Eye (tissue), 1 donor: ENCODE data around the gene PRSS33.

Experiments
- DNase-seq: peaks from one replicate; pipeline ENCODE4 v3.0.0-alpha.2; 2015

Gene PRSS33

GRCh38 chr16:2820836-2821486, 33.6 kb upstream of the PRSS33 start:
- no peak for DNase-seq

- no peak for DNase-seq
Measured at GRCh38 chr16:2819939-2820835, 32.8 kb upstream of the PRSS33 start.

- no peak for DNase-seq
Measured at GRCh38 chr16:2819179-2819938, 32.0 kb upstream of the PRSS33 start.

GRCh38 chr16:2818272-2818876, 31.0 kb upstream of the PRSS33 start:
- DNase-seq = no peak

GRCh38 chr16:2817340-2818271, 30.2 kb upstream of the PRSS33 start:
- no peak for DNase-seq

- no peak for DNase-seq
Measured at GRCh38 chr16:2816751-2817339, 29.5 kb upstream of the PRSS33 start, which contains the start of gene PRSS21. PRSS21 (plus strand) TSS chr16:2817237; CDS start chr16:2817269, 32 bp downstream.

- DNase-seq = no peak
Measured at GRCh38 chr16:2815299-2815771, 28.0 kb upstream of the PRSS33 start.

GRCh38 chr16:2814551-2815298, 27.4 kb upstream of the PRSS33 start:
- DNase-seq = no peak

GRCh38 chr16:2813771-2814221, 26.4 kb upstream of the PRSS33 start:
- no peak for DNase-seq

- DNase-seq = no peak
Measured at GRCh38 chr16:2811703-2812471, 24.5 kb upstream of the PRSS33 start.

GRCh38 chr16:2810651-2811050, 23.3 kb upstream of the PRSS33 start:
- DNase-seq = no peak

GRCh38 chr16:2809149-2809760, 21.9 kb upstream of the PRSS33 start:
- DNase-seq = no peak

GRCh38 chr16:2808181-2808580, 20.8 kb upstream of the PRSS33 start:
- DNase-seq = no peak

- no peak for DNase-seq
Measured at GRCh38 chr16:2806286-2806685, 18.9 kb upstream of the PRSS33 start.

- DNase-seq = no peak
Measured at GRCh38 chr16:2804728-2805127, 17.4 kb upstream of the PRSS33 start.

GRCh38 chr16:2803545-2804195, 16.3 kb upstream of the PRSS33 start:
- no peak for DNase-seq

- DNase-seq = no peak
Measured at GRCh38 chr16:2799859-2800226, 12.5 kb upstream of the PRSS33 start.

GRCh38 chr16:2799205-2799858, 12.0 kb upstream of the PRSS33 start:
- DNase-seq = no peak
